ENCODE data around the gene NOXO1. TPM values are rescaled to one million over a fixed set of nuclear protein-coding genes. Genes with fewer than 3 reads are reported as not detected.

The NOXO1 gene
- total and polyA plus RNA-seq, 2 experiments from 2014 or later: 2.0 to 2.6 TPM

DNA sequence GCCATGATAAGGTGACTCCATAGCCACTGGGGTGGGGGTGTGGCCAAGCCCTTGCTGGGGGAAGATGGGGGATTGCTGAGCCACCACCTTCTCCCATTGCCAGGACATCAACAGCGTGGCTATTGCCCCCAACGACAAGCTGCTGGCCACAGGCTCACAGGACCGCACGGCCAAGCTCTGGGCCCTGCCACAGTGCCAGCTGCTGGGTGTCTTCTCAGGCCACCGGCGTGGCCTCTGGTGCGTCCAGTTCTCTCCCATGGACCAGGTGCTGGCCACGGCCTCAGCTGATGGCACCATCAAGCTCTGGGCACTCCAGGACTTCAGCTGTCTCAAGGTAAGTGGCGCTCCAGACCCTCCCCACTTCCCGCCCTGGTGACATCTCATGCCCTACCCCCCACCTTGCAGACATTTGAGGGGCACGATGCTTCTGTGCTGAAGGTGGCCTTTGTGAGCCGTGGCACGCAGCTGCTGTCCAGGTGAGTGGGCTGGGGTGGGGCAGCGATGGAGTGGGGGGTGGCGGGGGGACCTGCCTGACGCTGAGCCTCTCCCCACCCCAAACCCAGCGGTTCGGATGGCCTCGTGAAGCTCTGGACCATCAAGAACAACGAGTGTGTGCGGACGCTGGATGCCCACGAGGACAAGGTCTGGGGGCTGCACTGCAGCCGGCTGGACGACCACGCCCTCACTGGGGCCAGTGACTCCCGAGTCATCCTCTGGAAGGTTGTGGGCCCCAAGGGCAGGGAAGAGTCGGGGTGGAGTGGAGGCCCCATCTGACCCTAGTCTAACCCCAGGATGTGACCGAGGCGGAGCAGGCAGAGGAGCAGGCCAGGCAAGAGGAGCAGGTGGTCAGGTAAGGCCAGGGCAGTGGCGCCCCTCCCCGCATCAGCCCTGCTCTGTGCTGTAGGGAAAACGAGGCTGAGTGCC, 4.1 kb downstream of the NOXO1 start (continued):
- TF ChIP-seq ZNF462 (CRISPR knock-in tag; IDR thresholded peaks at IDR 0.05): no peak
- TF ChIP-seq EZH2phosphoT487 (IDR thresholded peaks at IDR 0.05; ENCODE audit: unreplicated experiment): no peak
- TF ChIP-seq, protein P1, sequence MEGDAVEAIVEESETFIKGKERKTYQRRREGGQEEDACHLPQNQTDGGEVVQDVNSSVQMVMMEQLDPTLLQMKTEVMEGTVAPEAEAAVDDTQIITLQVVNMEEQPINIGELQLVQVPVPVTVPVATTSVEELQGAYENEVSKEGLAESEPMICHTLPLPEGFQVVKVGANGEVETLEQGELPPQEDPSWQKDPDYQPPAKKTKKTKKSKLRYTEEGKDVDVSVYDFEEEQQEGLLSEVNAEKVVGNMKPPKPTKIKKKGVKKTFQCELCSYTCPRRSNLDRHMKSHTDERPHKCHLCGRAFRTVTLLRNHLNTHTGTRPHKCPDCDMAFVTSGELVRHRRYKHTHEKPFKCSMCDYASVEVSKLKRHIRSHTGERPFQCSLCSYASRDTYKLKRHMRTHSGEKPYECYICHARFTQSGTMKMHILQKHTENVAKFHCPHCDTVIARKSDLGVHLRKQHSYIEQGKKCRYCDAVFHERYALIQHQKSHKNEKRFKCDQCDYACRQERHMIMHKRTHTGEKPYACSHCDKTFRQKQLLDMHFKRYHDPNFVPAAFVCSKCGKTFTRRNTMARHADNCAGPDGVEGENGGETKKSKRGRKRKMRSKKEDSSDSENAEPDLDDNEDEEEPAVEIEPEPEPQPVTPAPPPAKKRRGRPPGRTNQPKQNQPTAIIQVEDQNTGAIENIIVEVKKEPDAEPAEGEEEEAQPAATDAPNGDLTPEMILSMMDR (conservative IDR thresholded peaks at IDR 0.05; ENCODE audit: low read depth in 2 of 2): no peak
- TF ChIP-seq POLR2AphosphoS5 (IDR thresholded peaks at IDR 0.05; ENCODE audit: low read depth): no peak
- TF ChIP-seq ZNF331 (CRISPR knock-in tag; IDR thresholded peaks at IDR 0.05; ENCODE audit: low read depth): no peak

GRCh38 chr16:1976216-1976520, 5.1 kb downstream of the NOXO1 start:
- no peak overlapping the region for H3K4me2 ChIP-seq
- no peak for ATAC-seq
- H4K20me1 ChIP-seq (replicated peaks; ENCODE audit: insufficient read depth): no peaks in the 10 kb centered on the region; the same call in 1 of the 2 replicates
- Mint-ChIP-seq H3K36me3 (ENCODE audit: low read depth) (peaks cover 16% of the 10 kb centered on the region), H3K27me3 (ENCODE audit: insufficient read depth, low read depth, poor library complexity) (peaks cover 31% of the 10 kb centered on the region), H3K9me3 (peaks cover 3% of the 10 kb centered on the region; the same call in 1 of the 3 replicates), H3K27ac (no peak overlapping the region), H3K4me1 (peaks cover 14% of the 10 kb centered on the region), H3K4me3 (no peak overlapping the region)
- H3K9me2 ChIP-seq (ENCODE audit: insufficient read depth): no peaks in the 10 kb centered on the region
- peaks cover 19% of the 10 kb centered on the region for H3K79me2 ChIP-seq (replicated peaks; ENCODE audit: insufficient read depth)
- no peaks in the 10 kb centered on the region for H3K36me3 ChIP-seq (ENCODE audit: insufficient read depth)
- DNase-seq (ENCODE audit: low spot score): no peak
- H3K4me3 ChIP-seq: no peak overlapping the region
- peaks cover 15% of the 10 kb centered on the region for H3K27me3 ChIP-seq (ENCODE audit: insufficient read depth)
- peaks cover 13% of the 10 kb centered on the region; the same call in 1 of the 2 replicates for H3F3A ChIP-seq (replicated peaks; ENCODE audit: low read depth)
- no peak overlapping the region for H2AFZ ChIP-seq
- H3K4me1 ChIP-seq (ENCODE audit: insufficient read depth): peaks cover 18% of the 10 kb centered on the region
- H3K27ac ChIP-seq (ENCODE audit: low read depth): no peak overlapping the region
- no peak for TF ChIP-seq ZNF331 (CRISPR knock-in tag; IDR thresholded peaks at IDR 0.05; ENCODE audit: low read depth)
- TF ChIP-seq, protein P2, sequence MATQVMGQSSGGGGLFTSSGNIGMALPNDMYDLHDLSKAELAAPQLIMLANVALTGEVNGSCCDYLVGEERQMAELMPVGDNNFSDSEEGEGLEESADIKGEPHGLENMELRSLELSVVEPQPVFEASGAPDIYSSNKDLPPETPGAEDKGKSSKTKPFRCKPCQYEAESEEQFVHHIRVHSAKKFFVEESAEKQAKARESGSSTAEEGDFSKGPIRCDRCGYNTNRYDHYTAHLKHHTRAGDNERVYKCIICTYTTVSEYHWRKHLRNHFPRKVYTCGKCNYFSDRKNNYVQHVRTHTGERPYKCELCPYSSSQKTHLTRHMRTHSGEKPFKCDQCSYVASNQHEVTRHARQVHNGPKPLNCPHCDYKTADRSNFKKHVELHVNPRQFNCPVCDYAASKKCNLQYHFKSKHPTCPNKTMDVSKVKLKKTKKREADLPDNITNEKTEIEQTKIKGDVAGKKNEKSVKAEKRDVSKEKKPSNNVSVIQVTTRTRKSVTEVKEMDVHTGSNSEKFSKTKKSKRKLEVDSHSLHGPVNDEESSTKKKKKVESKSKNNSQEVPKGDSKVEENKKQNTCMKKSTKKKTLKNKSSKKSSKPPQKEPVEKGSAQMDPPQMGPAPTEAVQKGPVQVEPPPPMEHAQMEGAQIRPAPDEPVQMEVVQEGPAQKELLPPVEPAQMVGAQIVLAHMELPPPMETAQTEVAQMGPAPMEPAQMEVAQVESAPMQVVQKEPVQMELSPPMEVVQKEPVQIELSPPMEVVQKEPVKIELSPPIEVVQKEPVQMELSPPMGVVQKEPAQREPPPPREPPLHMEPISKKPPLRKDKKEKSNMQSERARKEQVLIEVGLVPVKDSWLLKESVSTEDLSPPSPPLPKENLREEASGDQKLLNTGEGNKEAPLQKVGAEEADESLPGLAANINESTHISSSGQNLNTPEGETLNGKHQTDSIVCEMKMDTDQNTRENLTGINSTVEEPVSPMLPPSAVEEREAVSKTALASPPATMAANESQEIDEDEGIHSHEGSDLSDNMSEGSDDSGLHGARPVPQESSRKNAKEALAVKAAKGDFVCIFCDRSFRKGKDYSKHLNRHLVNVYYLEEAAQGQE (IDR thresholded peaks at IDR 0.05; ENCODE audit: unreplicated experiment): no peak
- TF ChIP-seq ZNF114 (CRISPR knock-in tag; IDR thresholded peaks at IDR 0.05): no peak
- no peak for TF ChIP-seq JUNB (IDR thresholded peaks at IDR 0.05; ENCODE audit: unreplicated experiment)
- no peak for TF ChIP-seq STAT1 (IDR thresholded peaks at IDR 0.05; ENCODE audit: unreplicated experiment)

Measured in GM23338 (cell line).